Measurements from ENCODE around the gene CASP10. TPM values are rescaled to one million over a fixed set of nuclear protein-coding genes. Genes with fewer than 3 reads are reported as not detected.
"Not testable (repeated sequence)": the region's sequence is repeated elsewhere in the genome, so short reads cannot be mapped to it uniquely, and the experiment has no call there.

CASP10 gene
- total RNA-seq, 3 donors from 2014 or later, result 3.4 to 4.8 (median 4.4) TPM

GRCh38 chr2:201150454-201151020, 32.4 kb upstream of the CASP10 start:
- Mint-ChIP-seq H3K27me3 (ENCODE audit: low read depth) (no peaks in the 10 kb centered on the region), H3K9me3 (no peaks in the 10 kb centered on the region), H3K4me1 (ENCODE audit: low read depth) (peaks cover 50% of the 10 kb centered on the region), H3K36me3 (ENCODE audit: insufficient read depth) (peaks cover 59% of the 10 kb centered on the region), H3K4me3 (no peak overlapping the region)
- ATAC-seq (no peak), DNase-seq (no peak)

GRCh38 chr2:201151127-201151981, 31.6 kb upstream of the CASP10 start:
- Mint-ChIP-seq H3K27me3 (ENCODE audit: low read depth) (no peaks in the 10 kb centered on the region), H3K4me3 (peak overlapping the region; percentile 33), H3K9me3 (no peaks in the 10 kb centered on the region), H3K4me1 (ENCODE audit: low read depth) (peaks cover 51% of the 10 kb centered on the region), H3K36me3 (ENCODE audit: insufficient read depth) (peaks cover 60% of the 10 kb centered on the region)
- ATAC-seq, result peak; percentile 64 to 69
- no peak for DNase-seq

- Mint-ChIP-seq H3K27me3 (ENCODE audit: low read depth) (no peaks in the 10 kb centered on the region), H3K36me3 (ENCODE audit: insufficient read depth) (peaks cover 55% of the 10 kb centered on the region), H3K9me3 (no peaks in the 10 kb centered on the region), H3K4me1 (ENCODE audit: low read depth) (peaks cover 45% of the 10 kb centered on the region), H3K4me3 (no peak overlapping the region)
- ATAC-seq (no peak), DNase-seq (no peak)
These were observed 30.4 kb upstream of the CASP10 start for GRCh38 chr2:201152517-201152916.

- Mint-ChIP-seq H3K27me3 (ENCODE audit: low read depth) (no peaks in the 10 kb centered on the region), H3K9me3 (no peaks in the 10 kb centered on the region), H3K4me3 (no peak overlapping the region), H3K4me1 (ENCODE audit: low read depth) (peaks cover 52% of the 10 kb centered on the region), H3K36me3 (ENCODE audit: insufficient read depth) (peaks cover 62% of the 10 kb centered on the region)
- ATAC-seq (no peak), DNase-seq (no peak)
These were observed 29.7 kb upstream of the CASP10 start for GRCh38 chr2:201152999-201153815.

GRCh38 chr2:201154615-201155399, 28.1 kb upstream of the CASP10 start:
- no peaks in the 10 kb centered on the region for H3K27me3 Mint-ChIP-seq (ENCODE audit: low read depth)
- peaks cover 53% of the 10 kb centered on the region for H3K36me3 Mint-ChIP-seq (ENCODE audit: insufficient read depth)

GRCh38 chr2:201156036-201156435, 26.9 kb upstream of the CASP10 start:
- H3K27me3 Mint-ChIP-seq (ENCODE audit: low read depth), result no peaks in the 10 kb centered on the region
- ATAC-seq (no peak), DNase-seq (no peak)
- H3K4me3 Mint-ChIP-seq, result no peak overlapping the region
- H3K9me3 Mint-ChIP-seq, result no peaks in the 10 kb centered on the region
- H3K36me3 Mint-ChIP-seq (ENCODE audit: insufficient read depth), result peaks cover 50% of the 10 kb centered on the region
- H3K4me1 Mint-ChIP-seq (ENCODE audit: low read depth), result peaks cover 34% of the 10 kb centered on the region

More at GRCh38 chr2:201154615-201155399, 28.1 kb upstream of the CASP10 start:
- DNase-seq (no peak), ATAC-seq (no peak)
- H3K4me1 Mint-ChIP-seq (ENCODE audit: low read depth), result peaks cover 44% of the 10 kb centered on the region
- H3K9me3 Mint-ChIP-seq, result no peaks in the 10 kb centered on the region
- no peak overlapping the region for H3K4me3 Mint-ChIP-seq

- Mint-ChIP-seq H3K4me1 (ENCODE audit: low read depth) (peaks cover 28% of the 10 kb centered on the region), H3K27me3 (ENCODE audit: low read depth) (no peaks in the 10 kb centered on the region), H3K4me3 (no peak overlapping the region), H3K9me3 (no peaks in the 10 kb centered on the region), H3K36me3 (ENCODE audit: insufficient read depth) (peaks cover 45% of the 10 kb centered on the region)
- ATAC-seq (no peak), DNase-seq (no peak)
These were observed 26.3 kb upstream of the CASP10 start for GRCh38 chr2:201156640-201157039.

GRCh38 chr2:201157694-201158093, 25.2 kb upstream of the CASP10 start:
- H3K36me3 Mint-ChIP-seq (ENCODE audit: insufficient read depth), result peaks cover 46% of the 10 kb centered on the region
- H3K4me3 Mint-ChIP-seq, result no peak overlapping the region
- peak in 1 of 2 donors; percentile 20 for ATAC-seq
- H3K9me3 Mint-ChIP-seq, result no peaks in the 10 kb centered on the region
- H3K27me3 Mint-ChIP-seq (ENCODE audit: low read depth), result no peaks in the 10 kb centered on the region
- peaks cover 22% of the 10 kb centered on the region for H3K4me1 Mint-ChIP-seq (ENCODE audit: low read depth)
- no peak for DNase-seq

GRCh38 chr2:201158111-201158929, 24.6 kb upstream of the CASP10 start:
- Mint-ChIP-seq H3K27me3 (ENCODE audit: low read depth) (no peaks in the 10 kb centered on the region), H3K9me3 (no peaks in the 10 kb centered on the region)

GRCh38 chr2:201164166-201164565, 18.8 kb upstream of the CASP10 start:
- no peaks in the 10 kb centered on the region for H3K27me3 Mint-ChIP-seq (ENCODE audit: low read depth)
- no peaks in the 10 kb centered on the region for H3K4me1 Mint-ChIP-seq (ENCODE audit: low read depth)
- ATAC-seq (no peak), DNase-seq (no peak)
- no peak overlapping the region for H3K4me3 Mint-ChIP-seq
- peaks cover 8% of the 10 kb centered on the region for H3K9me3 Mint-ChIP-seq
- H3K36me3 Mint-ChIP-seq (ENCODE audit: insufficient read depth), result peaks cover 54% of the 10 kb centered on the region

More at GRCh38 chr2:201158111-201158929, 24.6 kb upstream of the CASP10 start:
- DNase-seq, result peak; percentile 39
- Mint-ChIP-seq H3K4me3 (no peak overlapping the region), H3K4me1 (ENCODE audit: low read depth) (peaks cover 19% of the 10 kb centered on the region), H3K36me3 (ENCODE audit: insufficient read depth) (peaks cover 47% of the 10 kb centered on the region)
- ATAC-seq, result peak; percentile 64 to 81

GRCh38 chr2:201167546-201167945, 15.4 kb upstream of the CASP10 start:
- no peaks in the 10 kb centered on the region for H3K4me1 Mint-ChIP-seq (ENCODE audit: low read depth)
- H3K36me3 Mint-ChIP-seq (ENCODE audit: insufficient read depth), result peaks cover 41% of the 10 kb centered on the region
- H3K27me3 Mint-ChIP-seq (ENCODE audit: low read depth), result no peaks in the 10 kb centered on the region
- DNase-seq, result no peak
- no peak for ATAC-seq
- peaks cover 31% of the 10 kb centered on the region for H3K9me3 Mint-ChIP-seq
- no peak overlapping the region for H3K4me3 Mint-ChIP-seq

GRCh38 chr2:201168496-201168895, 14.4 kb upstream of the CASP10 start:
- not testable (repeated sequence) for ATAC-seq; H3K4me1 Mint-ChIP-seq (ENCODE audit: low read depth); H3K4me3 Mint-ChIP-seq; H3K27me3 Mint-ChIP-seq (ENCODE audit: low read depth); DNase-seq
- Mint-ChIP-seq H3K36me3 (ENCODE audit: insufficient read depth) (peaks cover 33% of the 10 kb centered on the region), H3K9me3 (peaks cover 34% of the 10 kb centered on the region)

- Mint-ChIP-seq H3K27me3 (ENCODE audit: low read depth) (no peaks in the 10 kb centered on the region), H3K9me3 (peaks cover 34% of the 10 kb centered on the region), H3K4me3 (no peak overlapping the region), H3K4me1 (ENCODE audit: low read depth) (peaks cover 2% of the 10 kb centered on the region), H3K36me3 (ENCODE audit: insufficient read depth) (peaks cover 19% of the 10 kb centered on the region)
- DNase-seq, result no peak
- no peak for ATAC-seq
These were observed 11.6 kb upstream of the CASP10 start for GRCh38 chr2:201171259-201171814.

All from activated T-cell treated with anti-CD3 and anti-CD28 coated beads, Interleukin-2, amount 50 U/mL, for 4 hours (primary cell).